Neuronal stem cell (in vitro differentiated cells): ENCODE measurements around the gene NAPSA.
"Not testable (repeated sequence)": the region's sequence is repeated elsewhere in the genome, so short reads cannot be mapped to it uniquely, and the experiment has no call there.

Experiments used
- DNase-seq: peaks from one replicate; pipeline ENCODE4 v3.0.0-alpha.2; 2013; ENCODE audit warnings: low spot score
- H2AFZ ChIP-seq: one replicate; pipeline ENCODE4 v1.6.1; 2013; ENCODE audit warnings: mild to moderate bottlenecking, low read length, inconsistent platforms
- H2AK5ac ChIP-seq: 2 replicates; pipeline ENCODE4 v1.6.1; 2013; ENCODE audit warnings: low read depth, mild to moderate bottlenecking, inconsistent platforms, low read length, moderate library complexity, mixed read lengths
- H2BK120ac ChIP-seq: 2 replicates; pipeline ENCODE4 v1.6.1; 2013; ENCODE audit warnings: low read depth, mild to moderate bottlenecking, inconsistent platforms, low read length, moderate library complexity, mixed read lengths
- H2BK12ac ChIP-seq: one replicate; pipeline ENCODE4 v1.6.1; 2013; ENCODE audit warnings: low read length, inconsistent platforms
- H2BK15ac ChIP-seq: 2 replicates; pipeline ENCODE4 v1.6.1; 2013; ENCODE audit warnings: mild to moderate bottlenecking, low read length, inconsistent platforms, mixed read lengths
- H2BK5ac ChIP-seq: one replicate; pipeline ENCODE4 v1.6.1; 2013; ENCODE audit warnings: inconsistent platforms, mild to moderate bottlenecking, low read length, moderate library complexity
- H3K14ac ChIP-seq: one replicate; pipeline ENCODE4 v1.6.1; 2013; ENCODE audit warnings: low read length, inconsistent platforms
- H3K18ac ChIP-seq: 2 replicates; pipeline ENCODE4 v1.6.1; 2013; ENCODE audit warnings: low read length, inconsistent platforms
- H3K23ac ChIP-seq: 2 replicates; pipeline ENCODE4 v1.6.1; 2013; ENCODE audit warnings: low read depth, mild to moderate bottlenecking, mixed read lengths, low read length, inconsistent platforms; ENCODE audit not compliant: poor library complexity
- H3K27ac ChIP-seq: replicated peaks from 3 replicates; pipeline ENCODE4 v1.5.1; 2013; ENCODE audit warnings: low read length, inconsistent platforms
- H3K27me3 ChIP-seq, 3 experiments: 2 replicates each; pipeline ENCODE4 v1.6.1; 2013; ENCODE audit warnings: low read length in 3 of 3, mild to moderate bottlenecking in 2 of 3, inconsistent platforms in 1 of 3, low read depth in 1 of 3, mixed read lengths in 1 of 3, moderate library complexity in 1 of 3; ENCODE audit not compliant: control insufficient read depth in 3 of 3, insufficient read depth in 3 of 3
- H3K36me3 ChIP-seq, 2 donors: replicated peaks in 1 of 2; 2 replicates each; pipeline ENCODE4 v1.6.1; 2013; ENCODE audit warnings: low read length in 2 of 2; ENCODE audit not compliant: control insufficient read depth in 2 of 2, insufficient read depth in 2 of 2
- H3K4ac ChIP-seq: 2 replicates; pipeline ENCODE4 v1.6.1; 2013; ENCODE audit warnings: inconsistent platforms, mild to moderate bottlenecking, low read length, moderate library complexity
- H3K4me1 ChIP-seq, 2 donors: 1 replicate in 1 of 2; 2 replicates in 1 of 2; pipeline ENCODE4 v1.6.1; 2013; ENCODE audit warnings: low read length in 2 of 2, low read depth in 1 of 2; ENCODE audit not compliant: control insufficient read depth in 2 of 2, insufficient read depth in 1 of 2
- H3K4me2 ChIP-seq: one replicate; pipeline ENCODE4 v1.6.1; 2013; ENCODE audit warnings: mild to moderate bottlenecking, low read length, inconsistent platforms; ENCODE audit not compliant: insufficient read depth, poor library complexity, severe bottlenecking
- H3K4me3 ChIP-seq, 2 donors: 2 replicates each; pipeline ENCODE4 v1.5.1; 2013; ENCODE audit warnings: low read length in 2 of 2, mild to moderate bottlenecking in 2 of 2, inconsistent platforms in 1 of 2, moderate library complexity in 1 of 2
- H3K79me1 ChIP-seq: one replicate; pipeline ENCODE4 v1.6.1; 2013; ENCODE audit warnings: low read depth, mild to moderate bottlenecking, inconsistent platforms, low read length, moderate library complexity
- H3K9ac ChIP-seq: one replicate; pipeline ENCODE4 v1.6.1; 2013; ENCODE audit warnings: mild to moderate bottlenecking, low read depth, low read length, inconsistent platforms; ENCODE audit not compliant: poor library complexity
- H3K9me3 ChIP-seq, 2 donors: replicated peaks in 1 of 2; 2 replicates each; pipeline versions ENCODE3 to v1.6.1; 2013; ENCODE audit warnings: low read length in 2 of 2, mild to moderate bottlenecking in 2 of 2, inconsistent platforms in 1 of 2, low read depth in 1 of 2, mixed read lengths in 1 of 2, moderate library complexity in 1 of 2; ENCODE audit not compliant: control insufficient read depth in 2 of 2, insufficient read depth in 1 of 2
- H4K8ac ChIP-seq: one replicate; pipeline ENCODE4 v1.6.1; 2013; ENCODE audit warnings: low read depth, mild to moderate bottlenecking, inconsistent platforms, low read length, moderate library complexity
- H4K91ac ChIP-seq: one replicate; pipeline ENCODE4 v1.6.1; 2013; ENCODE audit warnings: low read length, low read depth, mild to moderate bottlenecking, inconsistent platforms; ENCODE audit not compliant: poor library complexity
- WGBS, 2 donors: extraction: QIAGEN DNeasy Blood & Tissue Kit; methylation state at CpG; one replicate each; pipeline ENCODE4 v1.1.7; 2013; ENCODE audit warnings: missing lambda C conversion rate in 2 of 2, mixed read lengths in 1 of 2; ENCODE audit not compliant: insufficient read length in 2 of 2, insufficient replicate concordance in 1 of 2; ENCODE audit errors: extremely low coverage in 2 of 2; 5-methylcytosine and 5-hydroxymethylcytosine counted together

The NAPSA gene

GRCh38 chr19:50390952-50391351, 25.5 kb upstream of the NAPSA start:
- not testable (repeated sequence) for H2BK5ac ChIP-seq, H4K8ac ChIP-seq, DNase-seq, H2BK120ac ChIP-seq, H3K4me3 ChIP-seq, H3K4me1 ChIP-seq, H3K4me2 ChIP-seq, H2BK12ac ChIP-seq, H3K27ac ChIP-seq, H3K9ac ChIP-seq, H2BK15ac ChIP-seq, H3K4ac ChIP-seq, H3K18ac ChIP-seq, H4K91ac ChIP-seq, H2AK5ac ChIP-seq, H3K23ac ChIP-seq, H3K14ac ChIP-seq, H3K27me3 ChIP-seq, H2AFZ ChIP-seq
- peaks cover 14 to 17% of the 10 kb centered on the region in 2 donors for H3K9me3 ChIP-seq
- no CpG with 5 or more reads among the region's 23 CpGs for WGBS, 2 donors
- H3K36me3 ChIP-seq: peaks cover 24 to 67% of the 10 kb centered on the region in 2 donors
- peaks cover 18% of the 10 kb centered on the region for H3K79me1 ChIP-seq

GRCh38 chr19:50390295-50390694, 24.9 kb upstream of the NAPSA start:
- Histone ChIP-seq H3K79me1 (peaks cover 18% of the 10 kb centered on the region), H3K36me3 (peaks cover 24 to 64% of the 10 kb centered on the region in 2 donors), H3K9me3 (peaks cover 14 to 17% of the 10 kb centered on the region in 2 donors)
- H3K4me3 ChIP-seq, H2BK15ac ChIP-seq, H2BK12ac ChIP-seq, DNase-seq, H3K23ac ChIP-seq, H3K27me3 ChIP-seq, H3K9ac ChIP-seq, H3K4me1 ChIP-seq, H2BK120ac ChIP-seq, H2BK5ac ChIP-seq, H3K18ac ChIP-seq, H2AK5ac ChIP-seq, H3K27ac ChIP-seq, H3K14ac ChIP-seq, H3K4ac ChIP-seq, H4K8ac ChIP-seq, H4K91ac ChIP-seq, H3K4me2 ChIP-seq, H2AFZ ChIP-seq: not testable (repeated sequence)
- no CpG with 5 or more reads among the region's 3 CpGs for whole genome bisulfite sequencing, 2 donors

GRCh38 chr19:50387868-50388245, 22.4 kb upstream of the NAPSA start:
- WGBS, 2 donors: no CpG with 5 or more reads among the region's 8 CpGs
- Histone ChIP-seq H3K14ac (no peak overlapping the region), H2AK5ac (no peak overlapping the region), H2BK12ac (no peak overlapping the region), H4K91ac (no peak overlapping the region), H3K4ac (no peak overlapping the region), H2BK5ac (no peak overlapping the region), H3K18ac (no peak overlapping the region), H2AFZ (no peak overlapping the region), H3K4me1 (peaks cover 8 to 12% of the 10 kb centered on the region in 2 donors), H3K79me1 (peaks cover 16% of the 10 kb centered on the region), H3K4me3 (no peak overlapping the region), H4K8ac (no peak overlapping the region), H3K9me3 (peaks cover 7 to 8% of the 10 kb centered on the region in 2 donors), H3K36me3 (peaks cover 18 to 51% of the 10 kb centered on the region in 2 donors), H3K23ac (no peak overlapping the region), H3K9ac (no peak overlapping the region), H2BK120ac (no peak overlapping the region), H3K27me3 (peaks cover 0 to 2% (median 0%) of the 10 kb centered on the region in 3 experiments), H3K4me2 (no peak overlapping the region), H3K27ac (no peak overlapping the region), H2BK15ac (no peak overlapping the region)
- DNase-seq: no peak

GRCh38 chr19:50387176-50387867, 21.9 kb upstream of the NAPSA start:
- H3K23ac ChIP-seq: no peak overlapping the region
- peaks cover 8 to 12% of the 10 kb centered on the region in 2 donors for H3K4me1 ChIP-seq
- no peak overlapping the region for H2AK5ac ChIP-seq
- H3K79me1 ChIP-seq: peaks cover 16% of the 10 kb centered on the region
- H2BK120ac ChIP-seq: no peak overlapping the region
- no peak for DNase-seq
- H2BK15ac ChIP-seq: no peak overlapping the region
- no peak overlapping the region for H3K18ac ChIP-seq
- H3K4ac ChIP-seq: no peak overlapping the region
- H4K91ac ChIP-seq: no peak overlapping the region
- peaks cover 0 to 2% (median 0%) of the 10 kb centered on the region in 3 experiments for H3K27me3 ChIP-seq
- peaks cover 4% of the 10 kb centered on the region in 2 donors for H3K9me3 ChIP-seq
- H3K36me3 ChIP-seq: peaks cover 21 to 50% of the 10 kb centered on the region in 2 donors
- H2BK12ac ChIP-seq: no peak overlapping the region
- H3K14ac ChIP-seq: no peak overlapping the region
- no CpG with 5 or more reads among the region's 21 CpGs for WGBS, 2 donors
- H3K4me2 ChIP-seq: no peak overlapping the region
- H3K27ac ChIP-seq: no peak overlapping the region
- H2BK5ac ChIP-seq: no peak overlapping the region
- no peak overlapping the region for H3K9ac ChIP-seq
- peak overlapping the region; percentile 6 for H4K8ac ChIP-seq
- no peak overlapping the region for H2AFZ ChIP-seq
- no peak overlapping the region for H3K4me3 ChIP-seq
